Endodermal cell (in vitro differentiated cells): ENCODE results near the gene PRPF40B. TPM values are rescaled to one million over a fixed set of nuclear protein-coding genes. Genes with fewer than 3 reads are reported as not detected.
A peak's percentile ranks its signal among the peaks of the same experiment; 100 is the strongest.

Experiments
- DNase-seq: peaks from one replicate; pipeline ENCODE4 v3.0.0-alpha.2; 2017
- H3K27ac ChIP-seq: 2 replicates; pipeline ENCODE4 v1.5.1; 2013; ENCODE audit warnings: mild to moderate bottlenecking, low read depth, low read length, moderate library complexity
- H3K27me3 ChIP-seq: 2 replicates; pipeline ENCODE4 v1.6.1; 2013; ENCODE audit warnings: mild to moderate bottlenecking, low read length, moderate library complexity; ENCODE audit not compliant: insufficient read depth, control insufficient read depth, poor library complexity, severe bottlenecking
- H3K36me3 ChIP-seq: 2 replicates; pipeline ENCODE4 v1.7.0; 2013; ENCODE audit warnings: mild to moderate bottlenecking, low read length, moderate library complexity; ENCODE audit not compliant: control insufficient read depth, insufficient read depth
- H3K4me1 ChIP-seq: one replicate; pipeline ENCODE4 v1.7.0; 2013; ENCODE audit warnings: low read length; ENCODE audit not compliant: control insufficient read depth, insufficient read depth
- H3K4me3 ChIP-seq: 2 replicates; pipeline ENCODE4 v1.5.1; 2013; ENCODE audit warnings: mild to moderate bottlenecking, low read length, moderate library complexity
- H3K9ac ChIP-seq: 2 replicates; pipeline ENCODE4 v1.6.1; 2013; ENCODE audit warnings: mild to moderate bottlenecking, low read length, moderate library complexity; ENCODE audit not compliant: poor library complexity, severe bottlenecking; ENCODE audit errors: extremely low read depth
- H3K9me3 ChIP-seq: 2 replicates; pipeline ENCODE4 v1.6.1; 2013; ENCODE audit warnings: mild to moderate bottlenecking, low read length, moderate library complexity; ENCODE audit not compliant: control insufficient read depth
- H3K27ac Mint-ChIP-seq: 2 replicates; pipeline ENCODE4 v1.8.0; 2020; ENCODE audit warnings: mixed read lengths
- H3K27me3 Mint-ChIP-seq: 2 replicates; pipeline ENCODE4 v1.8.0; 2021; ENCODE audit warnings: mild to moderate bottlenecking, mixed read lengths; ENCODE audit not compliant: insufficient read depth
- H3K36me3 Mint-ChIP-seq: 2 replicates; pipeline ENCODE4 v1.8.0; 2020; ENCODE audit warnings: low read depth, mixed read lengths
- H3K4me1 Mint-ChIP-seq: 2 replicates; pipeline ENCODE4 v1.8.0; 2020; ENCODE audit warnings: mixed read lengths
- H3K4me3 Mint-ChIP-seq: 2 replicates; pipeline ENCODE4 v1.8.0; 2020; ENCODE audit warnings: mild to moderate bottlenecking, moderate library complexity, mixed read lengths
- H3K9me3 Mint-ChIP-seq: 2 replicates; pipeline ENCODE4 v1.8.0; 2020; ENCODE audit warnings: mild to moderate bottlenecking, mixed read lengths
- WGBS, 2 experiments: methylation state at CpG; one replicate each; pipeline versions ENCODE4 v1.1.5 to v1.1.7; 2013; ENCODE audit warnings: missing lambda C conversion rate in 2 of 2, mixed read lengths in 1 of 2; ENCODE audit not compliant: insufficient coverage in 1 of 2, insufficient read length in 1 of 2; 5-methylcytosine and 5-hydroxymethylcytosine counted together
- long read RNA-seq, 4 experiments: library from polyadenylated mRNA in 2 of 4; library from RNA in 1 of 4; library from capped mRNA in 1 of 4; stranded (forward) in 3 of 4; unstranded in 1 of 4; transcript quantifications; one replicate each; pipeline ENCODE4 v2.0.0, GENCODE V29; 2020 to 2021; ENCODE audit warnings: inconsistent platforms in 1 of 4
- polyA plus RNA-seq, 2 experiments: library from polyadenylated mRNA; stranded (reverse); fragments of 50-300 nt; gene quantifications; one replicate each; pipeline ENCODE4 v1.2.3, GENCODE V29; 2013
- total RNA-seq, 2 donors: library from RNA; stranded (reverse); fragmentation: NEBNext Ultra II Directional in 1 of 2; extraction: Animal tissue kit (Norgen Biotek cat#: 25700) in 1 of 2; gene quantifications; 2 replicates in 1 of 2; 3 replicates in 1 of 2; pipeline ENCODE4 v1.2.1, GENCODE V29; 2021
- TF ChIP-seq, protein P1 (sequence below): fragments of 200-600 bp; sonication (generic); conservative IDR thresholded peaks from 2 replicates; pipeline ENCODE4 v1.5.0; 2021; ENCODE audit warnings: antibody characterized with exemption, mild to moderate bottlenecking

PRPF40B gene
- total RNA-seq: 10 to 100 TPM; 33.8 to 45.6 TPM
- 29.5 TPM for polyA plus RNA-seq (2013, experiment 1 of 2)
- 25.0 TPM for polyA plus RNA-seq (2013, experiment 2 of 2)
- long read RNA-seq, experiment 1, partial matches to known transcripts: 3 of 6 reads
- long read RNA-seq, experiment 1, other reads (novel, unspliced or antisense): 3 of 6 reads
- long read RNA-seq, experiment 2, transcript PRPF40B-209 (26 exons, 3,307 nt): major isoform, 17 of 45 reads
- long read RNA-seq, experiment 2, partial matches to known transcripts: 4 of 45 reads
- long read RNA-seq, experiment 2, other reads (novel, unspliced or antisense): 24 of 45 reads
- long read RNA-seq, experiment 3, partial matches to known transcripts: 6 of 146 reads
- long read RNA-seq, experiment 3, other reads (novel, unspliced or antisense): 140 of 146 reads
- long read RNA-seq, experiment 4, partial matches to known transcripts: 3 of 11 reads
- long read RNA-seq, experiment 4, other reads (novel, unspliced or antisense): 6 of 11 reads

DNA sequence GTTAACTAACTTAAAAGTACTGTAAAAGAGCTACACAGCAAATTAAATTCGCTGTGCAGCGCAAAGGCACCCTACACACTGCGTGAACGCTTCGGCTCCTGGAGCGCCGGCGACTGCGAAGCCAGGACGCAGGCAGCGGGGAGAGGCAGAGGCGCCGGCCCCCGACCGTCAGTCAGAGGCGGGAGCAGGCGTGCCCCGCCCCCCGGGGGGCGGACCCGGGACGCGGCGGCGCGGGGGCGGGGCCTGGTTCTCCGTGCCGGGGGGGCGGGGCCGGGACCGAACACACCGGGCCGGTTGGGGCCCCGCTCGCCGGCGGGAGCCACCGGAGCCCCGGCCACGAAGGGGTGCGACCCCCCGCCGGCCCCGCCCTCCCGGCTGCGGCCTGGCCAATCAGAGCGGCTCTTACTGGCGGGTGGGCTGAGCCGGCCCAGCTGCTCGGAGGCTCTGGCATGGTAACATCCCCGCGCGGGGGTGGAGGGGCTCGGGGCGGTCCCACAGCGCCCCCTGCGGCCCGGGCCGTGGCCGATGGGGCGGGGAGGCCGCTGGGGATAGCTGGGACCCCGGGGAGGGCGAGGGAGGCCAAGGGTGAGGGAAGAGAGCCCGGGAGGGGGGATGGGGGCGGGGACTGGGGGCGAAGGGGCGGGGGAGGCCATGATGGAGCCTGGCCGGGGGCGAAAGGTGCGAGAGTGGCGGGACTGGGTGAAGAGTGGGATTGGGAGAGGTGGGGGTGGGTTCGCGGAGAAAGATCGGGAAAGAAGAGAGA is at the start of gene PRPF40B:
PRPF40B (plus strand) TSS at position 420 of the 763 bp plus-strand sequence; CDS start at position 450, 30 bp downstream.
- Histone ChIP-seq H3K4me1 (no peaks in the 10 kb centered on the region), H3K9me3 (no peaks in the 10 kb centered on the region), H3K27me3 (no peaks in the 10 kb centered on the region), H3K9ac (peak within 1 kb of the TSS; percentile 49), H3K36me3 (no peaks in the 10 kb centered on the region), H3K4me3 (peak within 1 kb of the TSS; percentile 91), H3K27ac (peak within 1 kb of the TSS; percentile 42)
- Mint-ChIP-seq H3K4me1 (peaks cover 24% of the 10 kb centered on the region), H3K9me3 (no peaks in the 10 kb centered on the region), H3K27me3 (peaks cover 11% of the 10 kb centered on the region), H3K4me3 (peak within 1 kb of the TSS; percentile 77), H3K36me3 (no peaks in the 10 kb centered on the region), H3K27ac (peak within 1 kb of the TSS; percentile 93)
- TF ChIP-seq, protein P1, sequence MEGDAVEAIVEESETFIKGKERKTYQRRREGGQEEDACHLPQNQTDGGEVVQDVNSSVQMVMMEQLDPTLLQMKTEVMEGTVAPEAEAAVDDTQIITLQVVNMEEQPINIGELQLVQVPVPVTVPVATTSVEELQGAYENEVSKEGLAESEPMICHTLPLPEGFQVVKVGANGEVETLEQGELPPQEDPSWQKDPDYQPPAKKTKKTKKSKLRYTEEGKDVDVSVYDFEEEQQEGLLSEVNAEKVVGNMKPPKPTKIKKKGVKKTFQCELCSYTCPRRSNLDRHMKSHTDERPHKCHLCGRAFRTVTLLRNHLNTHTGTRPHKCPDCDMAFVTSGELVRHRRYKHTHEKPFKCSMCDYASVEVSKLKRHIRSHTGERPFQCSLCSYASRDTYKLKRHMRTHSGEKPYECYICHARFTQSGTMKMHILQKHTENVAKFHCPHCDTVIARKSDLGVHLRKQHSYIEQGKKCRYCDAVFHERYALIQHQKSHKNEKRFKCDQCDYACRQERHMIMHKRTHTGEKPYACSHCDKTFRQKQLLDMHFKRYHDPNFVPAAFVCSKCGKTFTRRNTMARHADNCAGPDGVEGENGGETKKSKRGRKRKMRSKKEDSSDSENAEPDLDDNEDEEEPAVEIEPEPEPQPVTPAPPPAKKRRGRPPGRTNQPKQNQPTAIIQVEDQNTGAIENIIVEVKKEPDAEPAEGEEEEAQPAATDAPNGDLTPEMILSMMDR: peak; percentile 81
- 2 to 4% methylated on average over 14 to 67 of the region's 76 CpGs for WGBS, 2 experiments
- peak; percentile 98 for DNase-seq

DNA sequence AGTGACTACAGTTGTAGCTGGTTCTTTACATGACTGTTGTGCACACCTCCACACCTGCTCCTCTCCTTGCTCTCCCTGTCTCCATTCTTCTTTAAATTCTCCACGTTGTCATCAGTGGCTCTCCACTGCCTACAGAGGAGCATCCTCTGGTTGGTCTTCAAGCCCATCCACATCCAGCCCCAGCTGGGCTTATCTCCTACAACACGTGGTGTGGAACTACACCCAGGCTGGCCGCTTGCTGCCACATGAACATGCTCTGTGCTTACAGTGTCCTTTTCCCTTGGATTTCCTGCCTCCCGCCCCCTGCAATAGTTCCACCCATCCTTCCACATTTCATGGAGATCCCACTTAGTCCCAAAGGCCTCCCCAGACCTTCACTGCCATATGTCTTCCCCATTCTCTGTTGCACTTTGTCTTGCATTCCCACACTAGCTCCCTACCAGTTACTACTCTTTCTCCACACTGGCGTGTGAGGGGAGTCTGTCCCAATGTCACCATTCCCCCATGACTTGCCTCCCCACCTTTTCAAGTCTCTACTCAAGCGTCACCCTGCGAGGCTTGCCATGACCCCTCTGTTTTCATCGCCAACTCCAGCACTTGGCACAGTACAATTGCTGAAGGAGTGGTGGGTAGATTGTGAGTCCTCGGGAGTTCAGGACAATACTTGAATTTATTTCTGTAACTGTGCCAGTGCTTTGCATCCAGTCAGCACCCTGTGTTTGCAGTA is 45.6 kb upstream of the PRPF40B start:
- Histone ChIP-seq H3K4me1 (no peaks in the 10 kb centered on the region), H3K9me3 (peaks cover 17% of the 10 kb centered on the region), H3K27me3 (no peaks in the 10 kb centered on the region), H3K27ac (no peak overlapping the region), H3K4me3 (no peak overlapping the region), H3K9ac (no peak overlapping the region), H3K36me3 (peaks cover 27% of the 10 kb centered on the region)
- Mint-ChIP-seq H3K27me3 (no peaks in the 10 kb centered on the region), H3K36me3 (peaks cover 27% of the 10 kb centered on the region), H3K4me1 (peaks cover 9% of the 10 kb centered on the region), H3K4me3 (no peak overlapping the region), H3K9me3 (peaks cover 15% of the 10 kb centered on the region), H3K27ac (no peak overlapping the region)
- TF ChIP-seq, protein P1: no peak
- DNase-seq: peak; percentile 29
- WGBS, 2 experiments: 94 to 100% methylated on average over 4 to 9 of the region's 9 CpGs

DNA sequence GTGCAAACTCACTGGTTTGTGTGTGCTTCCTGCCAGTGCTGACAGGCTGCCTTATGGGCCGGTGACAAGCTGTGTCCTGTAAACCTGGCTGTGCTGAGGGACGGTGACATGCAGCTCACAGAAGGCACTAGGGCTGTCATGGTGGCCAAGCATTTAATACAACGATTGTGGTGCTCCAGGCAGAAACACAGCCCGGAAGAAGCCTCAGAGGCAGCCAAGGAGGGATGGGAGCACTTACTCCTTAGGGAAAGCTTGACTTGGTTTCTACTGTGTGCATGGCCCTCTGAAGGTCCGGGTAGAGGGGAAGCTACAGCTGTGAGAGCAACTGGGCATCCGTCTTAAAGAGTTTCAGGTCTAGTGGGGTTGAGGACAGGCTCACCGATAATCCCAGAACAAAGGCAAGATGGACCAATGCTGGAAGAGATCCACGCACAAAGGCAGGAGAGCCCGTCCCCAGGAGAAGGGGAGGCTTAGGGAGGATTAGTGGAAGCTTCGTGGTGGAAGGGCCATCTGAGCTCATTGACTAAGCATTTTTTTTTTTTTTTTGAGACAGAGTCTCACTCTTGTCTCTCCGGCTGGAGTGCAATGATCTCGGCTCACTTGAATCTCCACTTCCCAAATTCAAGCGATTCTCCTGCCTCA is 44.8 kb upstream of the PRPF40B start:
- Histone ChIP-seq H3K4me3 (no peak overlapping the region), H3K36me3 (peaks cover 19% of the 10 kb centered on the region), H3K27me3 (no peaks in the 10 kb centered on the region), H3K4me1 (no peaks in the 10 kb centered on the region), H3K9me3 (peaks cover 8% of the 10 kb centered on the region), H3K27ac (no peak overlapping the region), H3K9ac (no peak overlapping the region)
- Mint-ChIP-seq H3K4me3 (no peak overlapping the region), H3K36me3 (peaks cover 20% of the 10 kb centered on the region), H3K4me1 (peaks cover 9% of the 10 kb centered on the region), H3K9me3 (peaks cover 10% of the 10 kb centered on the region), H3K27ac (no peak overlapping the region), H3K27me3 (no peaks in the 10 kb centered on the region)
- 87 to 88% methylated on average over 11 to 13 of the region's 13 CpGs for WGBS, 2 experiments
- TF ChIP-seq, protein P1: no peak
- DNase-seq: peak; percentile 42
